Measurements from ENCODE around the gene WASHC2C. TPM values are rescaled to one million over a fixed set of nuclear protein-coding genes. Genes with fewer than 3 reads are reported as not detected.
"Not testable (repeated sequence)": the region's sequence is repeated elsewhere in the genome, so short reads cannot be mapped to it uniquely, and the experiment has no call there.

The WASHC2C gene
- total and polyA plus RNA-seq, 2 donors (not counting 1 experiment from before 2014, with no cell fraction given) = 32.5 to 75.7 TPM

GRCh38 chr10:45814146-45814545 is 87.1 kb downstream of the WASHC2C start:
- H3K27me3 ChIP-seq (replicated peaks in 1 of 4; ENCODE audit: control extremely low read depth in 1 of 4, control insufficient read depth in 3 of 4, insufficient read depth in 4 of 4, low read length in 3 of 4); H2AFZ ChIP-seq (ENCODE audit: insufficient read depth, low read depth, low read length, poor library complexity, severe bottlenecking); H3K36me3 ChIP-seq (replicated peaks in 1 of 2; ENCODE audit: control extremely low read depth in 1 of 2, control insufficient read depth in 1 of 2, extremely low read depth in 1 of 2, insufficient read depth in 2 of 2, low read length in 1 of 2); CTCF ChIA-PET; H3K79me2 ChIP-seq (ENCODE audit: control insufficient read depth, insufficient read depth, low read length); intact Hi-C loops (cut with micrococcal nuclease); H3K4me3 Mint-ChIP-seq; H3K9me3 Mint-ChIP-seq (ENCODE audit: insufficient read depth); H3K4me1 ChIP-seq (ENCODE audit: control insufficient read depth in 2 of 2, insufficient read depth in 2 of 2, low read length in 2 of 2); H4K20me1 ChIP-seq (ENCODE audit: control insufficient read depth, insufficient read depth, low read length, poor library complexity, severe bottlenecking); H3K4me1 Mint-ChIP-seq; H3K27ac ChIP-seq (ENCODE audit: low read length in 2 of 2); H3K4me2 ChIP-seq (replicated peaks; ENCODE audit: low read depth, low read length, poor library complexity, severe bottlenecking); H3K4me3 ChIP-seq (ENCODE audit: control extremely low read depth in 1 of 5, extremely low read depth in 1 of 5, insufficient read depth in 1 of 5, low read depth in 2 of 5, low read length in 4 of 5); DNase-seq; H3K27me3 Mint-ChIP-seq; ATAC-seq (ENCODE audit: low read depth); H3K27ac Mint-ChIP-seq; POLR2A ChIA-PET; H3K9ac ChIP-seq (ENCODE audit: low read length): not testable (repeated sequence)
- peaks cover 0 to 17% (median 0%) of the 10 kb centered on the region in 3 donors for H3K9me3 ChIP-seq (ENCODE audit: control extremely low read depth in 1 of 3, control insufficient read depth in 2 of 3, insufficient read depth in 1 of 3, low read length in 2 of 3)
- no CpG with 5 or more reads among the region's 4 CpGs for WGBS (ENCODE audit: insufficient coverage)

- Histone ChIP-seq H3K4me1 (ENCODE audit: control insufficient read depth in 2 of 2, insufficient read depth in 2 of 2, low read length in 2 of 2) (no peaks in the 10 kb centered on the region), H3K36me3 (replicated peaks in 1 of 2; ENCODE audit: control extremely low read depth in 1 of 2, control insufficient read depth in 1 of 2, extremely low read depth in 1 of 2, insufficient read depth in 2 of 2, low read length in 1 of 2) (no peaks in the 10 kb centered on the region), H4K20me1 (ENCODE audit: control insufficient read depth, insufficient read depth, low read length, poor library complexity, severe bottlenecking) (no peaks in the 10 kb centered on the region), H2AFZ (ENCODE audit: insufficient read depth, low read depth, low read length, poor library complexity, severe bottlenecking) (no peak overlapping the region), H3K4me3 (ENCODE audit: control extremely low read depth in 1 of 5, extremely low read depth in 1 of 5, insufficient read depth in 1 of 5, low read depth in 2 of 5, low read length in 4 of 5) (no peak overlapping the region), H3K27me3 (replicated peaks in 1 of 4; ENCODE audit: control extremely low read depth in 1 of 4, control insufficient read depth in 3 of 4, insufficient read depth in 4 of 4, low read length in 3 of 4) (no peaks in the 10 kb centered on the region), H3K79me2 (ENCODE audit: control insufficient read depth, insufficient read depth, low read length) (no peaks in the 10 kb centered on the region), H3K4me2 (replicated peaks; ENCODE audit: low read depth, low read length, poor library complexity, severe bottlenecking) (no peak overlapping the region), H3K9me3 (ENCODE audit: control extremely low read depth in 1 of 3, control insufficient read depth in 2 of 3, insufficient read depth in 1 of 3, low read length in 2 of 3) (peaks cover 0 to 17% (median 0%) of the 10 kb centered on the region in 3 donors), H3K27ac (ENCODE audit: low read length in 2 of 2) (no peak overlapping the region), H3K9ac (ENCODE audit: low read length) (no peak overlapping the region)
- TF ChIP-seq EZH2 (IDR thresholded peaks at IDR 0.05; ENCODE audit: borderline replicate concordance, insufficient read depth, low read depth, low read length, poor library complexity, severe bottlenecking) (no peak), CTCF (IDR thresholded peaks at IDR 0.05) (no peak)
- intact Hi-C loops (cut with micrococcal nuclease) = no loop called here
- H3K9me3 Mint-ChIP-seq (ENCODE audit: insufficient read depth) = no peaks in the 10 kb centered on the region
- DNase-seq (no peak), ATAC-seq (ENCODE audit: low read depth) (no peak)
- no peak overlapping the region for H3K4me3 Mint-ChIP-seq
- ChIA-PET POLR2A (no interaction called here), CTCF (no interaction called here)
- H3K4me1 Mint-ChIP-seq = no peaks in the 10 kb centered on the region
- H3K27ac Mint-ChIP-seq = no peak overlapping the region
- H3K27me3 Mint-ChIP-seq = no peaks in the 10 kb centered on the region
- whole genome bisulfite sequencing (ENCODE audit: insufficient coverage) = 99% methylated on average over 7 of the region's 7 CpGs
Observed at GRCh38 chr10:45817130-45817859, 90.2 kb downstream of the WASHC2C start.
